GM21423 (cell line): Measurements from ENCODE around the gene JPT1.
A peak's percentile ranks its signal among the peaks of the same experiment; 100 is the strongest.
"Not testable (repeated sequence)": the region's sequence is repeated elsewhere in the genome, so short reads cannot be mapped to it uniquely, and the experiment has no call there.

ENCODE experiments used
- ATAC-seq: cut with Tn5 transposase; IDR thresholded peaks from one replicate; pipeline ENCODE4 v1.9.1; 2021; ENCODE audit warnings: mild to moderate bottlenecking, moderate library complexity; ENCODE audit not compliant: unreplicated experiment

Gene JPT1, protein sequence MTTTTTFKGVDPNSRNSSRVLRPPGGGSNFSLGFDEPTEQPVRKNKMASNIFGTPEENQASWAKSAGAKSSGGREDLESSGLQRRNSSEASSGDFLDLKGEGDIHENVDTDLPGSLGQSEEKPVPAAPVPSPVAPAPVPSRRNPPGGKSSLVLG

GRCh38 chr17:75154195-75155106 is at the start of gene JPT1:
TSS of gene JPT1 (minus strand) at chr17:75154512. CDS start at chr17:75154397, 115 bp downstream.
- peak; percentile 93 for ATAC-seq

- no peak for ATAC-seq
Observed at GRCh38 chr17:75199886-75200618, 45.7 kb upstream of the JPT1 start.

GRCh38 chr17:75194879-75195278 is 40.6 kb upstream of the JPT1 start:
- no peak for ATAC-seq

GRCh38 chr17:75191584-75191983 is 37.3 kb upstream of the JPT1 start:
- no peak for ATAC-seq

GRCh38 chr17:75188614-75189013 is 34.3 kb upstream of the JPT1 start:
- ATAC-seq = no peak

- ATAC-seq = no peak
Observed at GRCh38 chr17:75183999-75184884, 29.9 kb upstream of the JPT1 start.

- peak; percentile 64 for ATAC-seq
Observed at GRCh38 chr17:75182569-75183436, 28.5 kb upstream of the JPT1 start, which contains the start of gene SUMO2. TSS of gene SUMO2 (minus strand) at chr17:75182959. CDS start at chr17:75182834, 125 bp downstream.

- ATAC-seq = peak; percentile 24
Observed at GRCh38 chr17:75182319-75182568, 27.9 kb upstream of the JPT1 start.

- ATAC-seq = no peak
Observed at GRCh38 chr17:75181608-75182318, 27.5 kb upstream of the JPT1 start.

DNA sequence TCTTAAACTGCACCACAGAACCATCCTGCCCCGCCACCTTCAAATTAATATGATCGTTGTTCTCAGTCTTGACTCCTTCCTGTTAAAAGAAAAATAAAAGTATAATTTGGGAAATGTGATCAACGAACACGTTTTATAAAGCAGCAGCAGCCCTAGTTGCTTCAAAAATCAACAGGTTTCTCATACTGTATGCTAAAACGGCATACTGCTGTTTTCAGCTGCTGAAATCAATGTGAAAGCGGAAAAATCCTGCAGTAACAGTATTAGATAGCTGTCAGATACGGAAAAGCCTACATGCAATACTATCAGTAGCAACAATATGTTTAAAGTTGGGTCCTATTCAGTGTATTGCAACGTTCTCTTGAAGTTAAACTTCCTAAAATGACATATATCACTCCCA is 26.8 kb upstream of the JPT1 start:
- no peak for ATAC-seq

DNA sequence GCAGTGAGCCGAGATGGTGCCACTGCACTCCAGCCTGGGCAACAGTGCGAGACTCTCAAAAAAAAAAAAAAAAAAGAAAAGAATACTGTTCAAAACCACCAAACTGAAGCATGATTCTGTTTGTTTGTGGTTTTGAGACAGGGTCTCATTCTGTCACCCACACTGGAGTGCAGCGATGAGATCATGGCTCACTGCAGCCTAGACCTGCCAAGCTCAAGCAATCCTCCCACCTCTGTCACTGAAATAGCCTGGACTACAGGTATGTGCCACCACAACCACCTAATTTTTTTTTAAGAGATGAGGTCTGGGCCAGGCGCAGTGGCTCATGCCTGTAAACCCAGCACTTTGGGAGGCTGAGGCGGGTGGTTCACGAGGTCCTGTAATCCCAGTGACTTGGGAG is 24.1 kb upstream of the JPT1 start:
- no peak for ATAC-seq

- ATAC-seq = no peak
Observed at GRCh38 chr17:75176625-75177024, 22.3 kb upstream of the JPT1 start.

DNA sequence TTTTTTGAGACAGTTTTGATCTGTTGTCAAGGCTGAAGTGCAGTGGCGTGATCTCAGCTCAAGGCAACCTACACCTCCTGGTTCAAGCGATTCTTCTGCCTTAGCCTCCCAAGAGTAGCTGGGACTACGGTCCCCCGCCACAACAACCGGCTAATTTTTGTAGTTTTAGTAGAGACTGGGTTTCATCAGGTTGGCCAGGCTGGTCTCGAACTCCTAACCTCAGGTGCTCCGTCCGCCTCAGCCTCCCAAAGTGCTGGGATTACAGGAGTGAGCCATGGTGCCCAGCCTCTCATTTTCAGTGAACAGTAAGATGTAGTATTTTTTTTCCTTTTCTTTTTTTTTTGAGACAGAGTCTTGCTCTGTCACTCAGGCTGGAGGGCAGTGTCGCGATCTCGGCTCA is 20.7 kb upstream of the JPT1 start:
- no peak for ATAC-seq

GRCh38 chr17:75173526-75173925 is 19.2 kb upstream of the JPT1 start:
- ATAC-seq = no peak

DNA sequence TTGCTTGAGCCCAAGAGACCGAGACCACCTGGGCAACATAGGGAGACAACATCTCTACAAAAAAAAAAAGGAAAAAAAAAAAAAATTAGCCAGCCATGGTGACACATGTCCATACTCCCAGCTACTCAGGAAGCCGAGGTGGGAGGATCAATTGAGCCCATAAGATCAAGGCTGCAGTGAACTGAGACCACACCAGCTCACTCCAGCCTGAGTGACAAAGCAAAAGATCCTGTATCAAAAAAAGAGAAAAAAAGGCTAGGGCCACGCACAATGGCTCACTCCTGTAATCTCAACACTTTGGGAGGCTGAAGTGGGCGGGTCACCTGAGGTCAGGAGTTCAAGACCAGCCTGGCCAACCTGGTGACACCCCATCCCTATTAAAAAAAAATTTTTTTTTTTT is 14.7 kb upstream of the JPT1 start:
- no peak for ATAC-seq

GRCh38 chr17:75164606-75165005 is 10.3 kb upstream of the JPT1 start:
- ATAC-seq = not testable (repeated sequence)

DNA sequence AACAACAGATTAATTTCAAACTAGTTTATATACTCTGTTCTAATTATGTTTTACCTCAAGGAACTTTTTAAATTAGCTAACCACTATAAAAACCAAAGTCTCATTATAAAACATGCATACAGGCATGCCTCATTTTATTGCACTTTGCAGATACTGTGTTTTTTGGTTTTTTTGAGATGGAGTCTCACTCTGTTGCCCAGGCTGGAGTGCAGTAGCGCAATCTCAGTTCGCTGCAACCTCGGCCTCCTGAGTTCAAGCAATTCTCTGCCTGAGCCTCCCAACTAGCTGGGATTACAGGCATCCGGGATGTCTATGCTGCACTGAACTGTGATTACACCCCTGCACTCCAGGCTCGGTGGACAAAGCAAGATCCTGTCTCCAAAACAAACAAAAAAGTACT is 8.8 kb upstream of the JPT1 start:
- no peak for ATAC-seq

DNA sequence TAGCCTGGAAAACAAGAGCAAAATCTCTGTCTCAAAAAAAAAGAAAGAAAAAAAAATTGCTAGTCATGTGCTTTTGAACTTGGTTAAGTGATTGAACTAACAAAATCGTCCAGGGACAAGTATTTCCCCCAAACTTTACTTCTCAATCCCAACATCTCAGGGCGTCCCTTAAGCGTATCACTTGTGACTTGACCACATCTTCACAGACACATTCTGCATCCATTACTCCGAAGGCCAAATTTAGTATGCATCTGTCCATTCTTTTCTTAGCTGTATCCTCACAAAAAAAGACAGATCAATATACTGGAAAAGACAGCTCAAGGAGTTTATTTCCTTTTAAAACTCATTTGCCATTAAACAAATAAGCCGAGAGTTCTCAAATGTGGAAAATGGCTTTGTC is 5.9 kb upstream of the JPT1 start:
- no peak for ATAC-seq
